Measurements from ENCODE around the gene NPHP1. TPM values are rescaled to one million over a fixed set of nuclear protein-coding genes. Genes with fewer than 3 reads are reported as not detected.

The NPHP1 gene
- total and polyA plus RNA-seq, 2 of the 4 experiments (the other 2 are of a cell fraction): 1.8 to 2.5 TPM

- Histone ChIP-seq H3K4me1 (ENCODE audit: control insufficient read depth, insufficient read depth, low read length) (no peaks in the 10 kb centered on the region), H4K8ac (ENCODE audit: low read depth in 2 of 2, low read length in 2 of 2) (no peak overlapping the region), H4K91ac (ENCODE audit: insufficient read depth, low read depth, low read length) (no peak overlapping the region), H3K9ac (ENCODE audit: low read depth, low read length) (no peak overlapping the region), H3K9me1 (ENCODE audit: insufficient read depth, low read length) (no peaks in the 10 kb centered on the region; the same call in 1 of the 2 replicates), H2AFZ (replicated peaks; ENCODE audit: low read length, poor library complexity) (no peak overlapping the region), H3K4ac (ENCODE audit: low read depth, low read length) (no peak overlapping the region), H3K4me2 (ENCODE audit: low read depth, low read length) (no peak overlapping the region), H3K56ac (ENCODE audit: extremely low read depth, insufficient read depth, low read length) (no peak overlapping the region), H3K18ac (ENCODE audit: low read depth, low read length) (no peak overlapping the region), H2AK5ac (ENCODE audit: low read depth, low read length) (no peak overlapping the region), H4K5ac (ENCODE audit: low read depth, low read length) (no peak overlapping the region), H3K36me3 (ENCODE audit: control insufficient read depth, insufficient read depth, low read length) (no peaks in the 10 kb centered on the region), H3K27ac (ENCODE audit: insufficient read depth, low read length) (no peak overlapping the region), H2BK120ac (ENCODE audit: low read depth, low read length) (no peak overlapping the region), H2BK15ac (ENCODE audit: low read depth, low read length) (no peak overlapping the region), H2AK9ac (replicated peaks; ENCODE audit: low read depth, low read length, poor library complexity) (no peak overlapping the region), H2BK5ac (ENCODE audit: low read depth, low read length, poor library complexity, severe bottlenecking) (no peak overlapping the region), H3K9me3 (ENCODE audit: control insufficient read depth, insufficient read depth, low read length) (no peaks in the 10 kb centered on the region), H4K20me1 (ENCODE audit: insufficient read depth, low read length) (no peaks in the 10 kb centered on the region), H3K27me3 (ENCODE audit: control insufficient read depth, insufficient read depth, low read length) (no peaks in the 10 kb centered on the region), H3K79me1 (ENCODE audit: low read depth in 1 of 2, low read length in 2 of 2) (no peaks in the 10 kb centered on the region), H2BK20ac (ENCODE audit: low read depth, low read length) (no peak overlapping the region), H3K23ac (ENCODE audit: low read depth, low read length) (no peak overlapping the region), H3K14ac (replicated peaks; ENCODE audit: low read depth, low read length) (no peak overlapping the region), H3K4me3 (ENCODE audit: insufficient read depth, low read depth, low read length) (no peak overlapping the region)
- DNase-seq (no peak), ATAC-seq (ENCODE audit: low read depth) (no peak)
- TF ChIP-seq BHLHE40 (IDR thresholded peaks at IDR 0.05; ENCODE audit: low read depth, low read length) (no peak), MXI1 (IDR thresholded peaks at IDR 0.05; ENCODE audit: borderline replicate concordance, low read depth, low read length) (no peak), MAZ (IDR thresholded peaks at IDR 0.05; ENCODE audit: borderline replicate concordance, low read depth, low read length) (no peak), RCOR1 (IDR thresholded peaks at IDR 0.05; ENCODE audit: insufficient replicate concordance, low read length) (no peak), CTCF (conservative IDR thresholded peaks at IDR 0.05; ENCODE audit: low read depth, low read length) (no peak), RFX5 (IDR thresholded peaks at IDR 0.05; ENCODE audit: low read depth, low read length) (no peak), ELK1 (IDR thresholded peaks at IDR 0.05; ENCODE audit: borderline replicate concordance, low read depth, low read length) (no peak), POLR2A (IDR thresholded peaks at IDR 0.05; ENCODE audit: low read depth, low read length) (no peak), CHD1 (IDR thresholded peaks at IDR 0.05; ENCODE audit: low read depth, low read length) (no peak), MAFK (IDR thresholded peaks at IDR 0.05; ENCODE audit: low read depth, low read length) (no peak), FOS (IDR thresholded peaks at IDR 0.05; ENCODE audit: low read depth, low read length) (no peak)
- TF ChIP-seq, protein P1, sequence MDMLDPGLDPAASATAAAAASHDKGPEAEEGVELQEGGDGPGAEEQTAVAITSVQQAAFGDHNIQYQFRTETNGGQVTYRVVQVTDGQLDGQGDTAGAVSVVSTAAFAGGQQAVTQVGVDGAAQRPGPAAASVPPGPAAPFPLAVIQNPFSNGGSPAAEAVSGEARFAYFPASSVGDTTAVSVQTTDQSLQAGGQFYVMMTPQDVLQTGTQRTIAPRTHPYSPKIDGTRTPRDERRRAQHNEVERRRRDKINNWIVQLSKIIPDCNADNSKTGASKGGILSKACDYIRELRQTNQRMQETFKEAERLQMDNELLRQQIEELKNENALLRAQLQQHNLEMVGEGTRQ (IDR thresholded peaks at IDR 0.05; ENCODE audit: low read depth, low read length): no peak
- intact Hi-C loops (cut with micrococcal nuclease) (no loop called here), dilution Hi-C loops (cut with HindIII; ENCODE audit: low sequenced_read_pairs, unreplicated experiment) (no loop called here), in situ Hi-C loops (cut with MboI; ENCODE audit: low sequenced_read_pairs) (no loop called here)
- POLR2A ChIA-PET (ENCODE audit: unreplicated experiment): no interaction called here
- WGBS, 2 experiments (ENCODE audit: extremely low coverage in 2 of 2, insufficient read length in 1 of 2): no CpG with 5 or more reads among the region's 2 CpGs
- CTCF ChIA-PET: no interaction called here
- no TSS peak for BruUV-seq (replicated peaks)
Measured at GRCh38 chr2:110126906-110127305, 77.9 kb downstream of the NPHP1 start.
